HG03025 (cell line): ENCODE measurements around the gene MANF.

Source experiments
- ATAC-seq: cut with Tn5 transposase; IDR thresholded peaks from one replicate; pipeline ENCODE4 v1.9.1; 2021; ENCODE audit warnings: mild to moderate bottlenecking, moderate library complexity; ENCODE audit not compliant: unreplicated experiment, low FRiP score

The MANF gene

DNA sequence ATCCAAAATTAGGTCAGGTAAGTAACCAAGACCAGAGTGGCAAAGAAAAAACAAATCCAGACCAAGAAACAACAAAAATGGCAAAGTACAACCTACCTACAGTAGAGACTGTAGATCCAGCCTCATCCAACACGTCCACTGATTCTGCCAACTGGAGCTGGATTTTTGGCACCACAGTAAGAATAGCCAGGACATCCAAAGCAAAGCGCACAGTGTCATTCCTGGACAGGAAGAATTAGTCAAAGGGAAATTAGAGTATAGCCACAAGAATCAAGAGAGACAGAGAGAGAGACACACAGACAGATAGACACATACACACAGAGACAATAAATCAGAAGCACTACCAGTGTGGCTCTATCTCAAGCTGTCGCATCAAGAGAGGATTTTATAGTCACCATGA lies 37.1 kb downstream of the MANF start:
- ATAC-seq: no peak

DNA sequence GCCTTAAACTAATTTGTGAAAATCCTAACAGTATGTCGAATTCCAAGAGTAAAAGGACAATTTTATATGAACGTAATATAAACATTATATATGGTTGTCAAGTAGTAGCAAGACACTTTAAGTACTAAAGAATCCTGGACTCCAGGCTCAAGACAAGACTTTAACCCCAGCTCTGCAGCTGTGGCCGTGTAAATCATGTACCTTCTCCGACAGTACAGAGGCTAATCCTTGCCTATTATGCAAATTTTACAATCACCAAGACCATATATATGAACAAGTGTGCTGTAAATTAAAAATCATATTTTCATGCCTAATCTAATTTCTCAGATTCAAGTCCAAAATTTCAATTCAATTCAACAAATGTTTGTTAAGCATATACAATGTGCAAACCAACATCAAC lies 41.8 kb downstream of the MANF start:
- ATAC-seq: no peak

DNA sequence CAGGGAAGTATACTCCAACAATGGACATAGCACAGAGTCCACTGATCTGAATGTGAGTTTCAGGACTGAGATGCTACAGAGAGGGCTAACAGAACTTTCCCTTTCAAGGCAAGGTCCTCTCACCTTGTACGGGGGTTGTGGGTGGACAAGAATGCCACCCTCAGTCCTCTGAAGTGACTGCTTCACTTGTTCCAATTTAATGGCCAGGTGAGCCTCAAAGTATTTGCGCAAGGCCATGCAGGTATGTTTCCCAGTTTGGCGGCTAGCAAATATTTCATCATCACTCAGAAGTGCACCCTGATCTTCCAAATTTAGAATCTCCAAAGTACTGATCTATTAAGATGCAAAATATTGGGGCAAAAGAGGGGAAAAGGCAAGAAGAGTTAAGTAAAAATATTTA lies 44.0 kb downstream of the MANF start:
- no peak for ATAC-seq

DNA sequence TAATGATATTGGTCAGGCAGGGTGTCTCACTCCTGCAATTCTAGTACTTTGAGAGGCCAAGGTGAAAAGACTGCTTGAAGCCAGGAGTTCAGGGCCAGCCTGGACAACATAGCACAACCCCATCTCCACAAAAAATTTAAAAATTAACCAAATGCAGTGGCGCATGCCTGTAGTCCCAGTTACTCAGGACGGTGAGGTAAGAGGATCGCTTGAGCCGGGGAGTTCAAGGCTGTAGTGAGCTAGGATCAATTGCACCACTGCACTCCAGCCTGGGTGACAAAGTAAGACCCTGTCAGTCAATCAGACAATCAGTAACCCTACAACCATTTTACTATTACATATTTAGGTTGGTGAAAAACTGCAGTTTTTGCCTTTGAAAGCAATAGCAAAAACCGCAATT lies 49.0 kb downstream of the MANF start:
- no peak for ATAC-seq

DNA sequence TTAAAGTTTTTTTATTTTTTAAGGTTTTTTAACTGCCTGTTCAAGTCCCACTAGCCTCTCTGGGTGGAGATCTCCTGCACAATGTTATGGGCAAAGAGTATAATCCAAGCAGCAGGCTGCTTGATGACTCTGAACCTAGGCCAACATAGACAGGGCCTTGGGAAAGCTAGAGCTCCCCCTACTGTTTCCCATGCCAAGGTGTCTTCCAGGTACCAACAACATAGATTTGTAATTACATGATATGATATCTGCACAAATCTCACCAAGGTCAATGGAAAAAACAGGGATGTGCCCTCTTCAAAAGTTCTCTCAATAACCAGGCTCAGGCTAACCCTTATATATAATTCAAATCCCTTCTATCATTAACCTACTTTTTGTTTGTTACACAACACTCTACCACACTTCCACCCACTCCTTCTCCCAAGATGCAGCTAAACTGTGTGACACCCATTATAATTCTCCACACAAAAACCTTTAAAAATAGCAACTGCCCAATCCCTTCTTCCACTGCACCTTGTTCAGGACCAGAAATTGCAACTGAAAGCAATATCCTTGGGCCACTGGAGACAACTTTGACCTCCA lies 49.7 kb downstream of the MANF start:
- ATAC-seq: no peak

DNA sequence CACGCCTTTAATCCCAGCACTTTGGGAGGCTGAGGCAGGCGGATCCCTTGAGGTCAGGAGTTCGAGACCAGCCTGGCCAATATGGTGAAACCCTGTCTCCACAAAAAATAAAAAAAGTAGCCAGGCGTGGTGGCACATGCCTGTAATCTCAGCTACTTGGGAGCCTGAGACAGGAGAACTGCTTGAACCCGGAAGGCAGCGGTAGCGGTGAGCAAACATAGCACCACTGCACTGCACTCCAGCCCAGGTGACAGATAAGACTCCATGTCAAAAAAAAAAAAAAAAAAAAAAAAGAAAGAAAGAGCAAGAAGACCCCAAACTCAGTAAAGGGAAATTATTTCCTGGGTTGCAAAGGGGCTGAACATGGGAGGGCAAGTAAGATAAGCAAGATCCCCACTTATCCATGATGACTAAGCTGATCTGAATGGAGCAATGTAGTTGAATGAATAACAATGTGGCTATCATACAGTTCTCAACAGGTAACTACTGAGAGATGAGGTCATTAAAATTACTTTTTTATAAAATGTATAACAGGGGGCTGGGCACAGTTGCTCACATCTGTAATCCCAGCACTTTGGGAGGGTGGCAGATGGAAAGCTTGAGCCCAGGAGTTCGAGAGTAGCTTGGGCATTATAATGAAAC lies 52.0 kb downstream of the MANF start:
- no peak for ATAC-seq
